Uterus (tissue), 4 donors: ENCODE measurements around the gene DNAH1. TPM values are rescaled to one million over a fixed set of nuclear protein-coding genes. Genes with fewer than 3 reads are reported as not detected.

Source experiments
- DNase-seq, 2 donors: peaks; one replicate each; pipeline ENCODE4 v3.0.0-alpha.2; 2019 to 2020
- H3K27ac ChIP-seq, 2 donors: fragments of 200-600 bp; sonication (generic); 1 replicate in 1 of 2; 2 replicates in 1 of 2; pipeline ENCODE4 v1.5.1; 2016 to 2018
- H3K27me3 ChIP-seq, 2 donors: fragments of 200-600 bp; sonication (generic); one replicate each; pipeline ENCODE4 v1.5.1; 2018 to 2019; ENCODE audit warnings: control low read depth in 1 of 2
- H3K36me3 ChIP-seq, 2 donors: fragments of 200-600 bp; sonication (generic); one replicate each; pipeline ENCODE4 v1.5.1; 2019; ENCODE audit warnings: control low read depth in 1 of 2
- H3K4me1 ChIP-seq, 2 donors: fragments of 200-600 bp; sonication (generic); one replicate each; pipeline ENCODE4 v1.5.1; 2018 to 2019; ENCODE audit warnings: control low read depth in 1 of 2
- H3K4me3 ChIP-seq, 2 donors: fragments of 200-600 bp; sonication (generic); 1 replicate in 1 of 2; 2 replicates in 1 of 2; pipeline ENCODE4 v1.5.1; 2018 to 2019; ENCODE audit warnings: mild to moderate bottlenecking in 1 of 2
- H3K9me3 ChIP-seq, 2 donors: fragments of 200-600 bp; sonication (generic); one replicate each; pipeline ENCODE4 v1.5.1; 2019; ENCODE audit warnings: control low read depth in 1 of 2
- CTCF ChIP-seq, 4 experiments: fragments of 200-600 bp in 2 of 4; fragments of 450-650 bp in 2 of 4; sonication (generic) in 2 of 4; IDR thresholded peaks; one replicate each; pipeline ENCODE4 v1.5.1; 2016 to 2019; ENCODE audit warnings: antibody characterized with exemption in 4 of 4, mild to moderate bottlenecking in 2 of 4, moderate library complexity in 1 of 4
- POLR2A ChIP-seq, 2 donors: fragments of 450-650 bp; IDR thresholded peaks; one replicate each; pipeline ENCODE4 v1.6.1; 2016; ENCODE audit warnings: antibody characterized with exemption in 2 of 2, mild to moderate bottlenecking in 1 of 2, moderate library complexity in 1 of 2
- intact Hi-C: fragments of 100-400 bp; cut with DNase I; formaldehyde crosslinking; loops from one replicate; pipeline ENCODE4 v1.15.1; 2023; ENCODE audit warnings: low total_unique reads
- total RNA-seq, 4 donors: library from RNA; depleted of rRNA in 3 of 4; stranded (reverse); fragments of >200 nt in 3 of 4; gene quantifications; one replicate each; pipeline versions ENCODE4 v1.1.0 to v1.2.4, GENCODE V29; 2014 to 2023
- donor health status: DM: yes; HTN: yes; CAD: no.

The DNAH1 gene
- total RNA-seq, 4 donors from 2014 or later: 5.1 to 46.2 (median 11.0) TPM

- Histone ChIP-seq H3K9me3 (no peaks in the 10 kb centered on the region), H3K4me3 (no peak overlapping the region), H3K4me1 (no peaks in the 10 kb centered on the region), H3K27ac (no peak overlapping the region), H3K36me3 (no peaks in the 10 kb centered on the region), H3K27me3 (no peaks in the 10 kb centered on the region)
- peak; percentile 67 to 85 (median 80) for TF ChIP-seq CTCF (IDR thresholded peaks at IDR 0.05)
- no peak for TF ChIP-seq POLR2A (IDR thresholded peaks at IDR 0.05)
- intact Hi-C loops: loop anchor here (5.0 to 10.0 kb wide), 2 partner anchors 117 to 335 kb away; no protein-coding TSS in a partner anchor
- peak in 1 of 2 donors; percentile 43 for DNase-seq
Observed at GRCh38 chr3:52339612-52340011, 23.5 kb downstream of the DNAH1 start.

DNA sequence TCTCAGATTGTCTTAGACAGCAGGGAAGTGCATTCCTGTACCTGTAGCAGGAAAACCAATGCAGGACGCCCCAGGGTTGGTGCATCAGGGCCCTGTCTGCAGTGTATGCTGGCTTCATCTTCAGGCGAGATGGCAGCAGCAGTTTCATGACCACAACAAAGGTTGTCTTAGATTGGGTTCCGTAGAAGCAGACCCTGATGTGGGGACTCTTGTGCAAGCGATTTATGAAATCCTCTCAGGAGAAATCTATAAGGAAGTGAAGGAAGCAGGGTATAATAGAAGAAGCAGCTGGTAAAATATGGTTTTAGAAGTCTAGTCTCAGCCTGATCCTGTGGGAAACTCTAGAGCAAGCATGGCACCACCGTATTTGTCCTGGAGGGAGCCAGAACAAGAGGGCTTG lies 25.0 kb downstream of the DNAH1 start:
- DNase-seq: no peak
- Histone ChIP-seq H3K27me3 (no peaks in the 10 kb centered on the region), H3K4me1 (no peaks in the 10 kb centered on the region), H3K36me3 (no peaks in the 10 kb centered on the region), H3K27ac (no peak overlapping the region), H3K4me3 (no peak overlapping the region), H3K9me3 (no peaks in the 10 kb centered on the region)
- TF ChIP-seq CTCF (IDR thresholded peaks at IDR 0.05) (no peak), POLR2A (IDR thresholded peaks at IDR 0.05) (no peak)
- intact Hi-C loops: loop anchor here (5.0 to 10.0 kb wide), 2 partner anchors 119 to 336 kb away; no protein-coding TSS in a partner anchor

DNA sequence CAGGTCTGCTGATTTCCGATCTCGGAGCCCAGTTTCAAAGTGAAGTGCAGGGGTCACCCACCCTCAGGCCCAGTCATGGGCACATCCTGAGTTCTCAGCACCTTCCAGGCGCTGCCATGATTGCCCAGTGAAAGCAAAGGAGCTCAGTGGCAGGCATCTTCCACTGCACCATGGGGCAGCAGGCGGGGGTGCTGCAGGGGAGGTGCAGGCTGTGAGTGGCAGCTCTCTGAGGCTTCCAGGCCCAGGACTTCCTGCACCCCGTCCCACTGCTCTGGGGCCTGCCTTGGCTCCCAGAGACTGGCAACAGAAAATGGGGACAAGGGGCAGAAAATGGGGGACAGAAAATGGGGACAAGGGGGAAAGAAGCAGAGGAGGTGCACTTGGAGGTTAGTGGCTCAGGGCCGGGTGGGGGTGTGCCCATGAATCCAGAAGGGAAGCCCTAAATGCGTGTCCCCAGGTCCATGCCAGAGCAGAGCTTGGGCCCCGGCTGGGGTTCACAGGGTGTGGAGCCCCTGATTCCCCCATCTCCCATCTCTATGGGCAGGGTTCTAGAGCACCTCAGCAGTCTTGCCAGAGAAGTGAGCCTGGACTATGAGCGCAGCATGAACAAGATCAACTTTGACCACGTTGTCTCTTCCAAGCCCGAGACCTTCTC lies 28.0 kb downstream of the DNAH1 start:
- TF ChIP-seq CTCF (IDR thresholded peaks at IDR 0.05): no peak
- no peak for TF ChIP-seq POLR2A (IDR thresholded peaks at IDR 0.05)
- no peak overlapping the region for H3K27ac ChIP-seq

GRCh38 chr3:52345521-52346109 lies 29.5 kb downstream of the DNAH1 start:
- Histone ChIP-seq H3K9me3 (no peaks in the 10 kb centered on the region), H3K4me3 (no peak overlapping the region), H3K27ac (no peak overlapping the region), H3K27me3 (no peaks in the 10 kb centered on the region), H3K4me1 (no peaks in the 10 kb centered on the region), H3K36me3 (no peaks in the 10 kb centered on the region)
- no peak for DNase-seq
- intact Hi-C loops: loop anchor here (10.0 kb wide), 1 partner anchor 341 kb away; no protein-coding TSS in a partner anchor
- TF ChIP-seq POLR2A (IDR thresholded peaks at IDR 0.05): no peak
- TF ChIP-seq CTCF (IDR thresholded peaks at IDR 0.05): no peak

More for the DNA sequence above, 28.0 kb downstream of the DNAH1 start:
- Histone ChIP-seq H3K36me3 (no peaks in the 10 kb centered on the region), H3K4me1 (no peaks in the 10 kb centered on the region), H3K4me3 (no peak overlapping the region), H3K27me3 (no peaks in the 10 kb centered on the region), H3K9me3 (no peaks in the 10 kb centered on the region)
- intact Hi-C loops: loop anchor here (5.0 to 10.0 kb wide), 2 partner anchors 122 to 339 kb away; no protein-coding TSS in a partner anchor
- no peak for DNase-seq
